Measurements from ENCODE around the gene ANO4. TPM values are rescaled to one million over a fixed set of nuclear protein-coding genes. Genes with fewer than 3 reads are reported as not detected.

Gene ANO4
- total and polyA plus RNA-seq, 8 donors: 0.37 TPM; not detected in 7

- no peak overlapping the region for H3K4me3 ChIP-seq
- DNase-seq: no peak
- 71 to 92% (median 86%) methylated on average over 1 of the region's 1 CpG for WGBS, 5 donors
- H3K9me3 ChIP-seq: no peaks in the 10 kb centered on the region
- no peaks in the 10 kb centered on the region for H3K4me1 ChIP-seq
- no peaks in the 10 kb centered on the region for H3K36me3 ChIP-seq
- no peaks in the 10 kb centered on the region for H3K27me3 ChIP-seq
- intact Hi-C loops (cut with DNase I; ENCODE audit: low total_unique reads): no loop called here
- H3K27ac ChIP-seq: no peak overlapping the region
- TF ChIP-seq EP300 (IDR thresholded peaks at IDR 0.05) (no peak), POLR2AphosphoS5 (IDR thresholded peaks at IDR 0.05) (no peak), CTCF (IDR thresholded peaks at IDR 0.05) (no peak), POLR2A (IDR thresholded peaks at IDR 0.05) (no peak)
Observed at GRCh38 chr12:100901266-100901665, 106.7 kb downstream of the ANO4 start.

- no peaks in the 10 kb centered on the region for H3K9me3 ChIP-seq
- no peak overlapping the region for H3K27ac ChIP-seq
- no peaks in the 10 kb centered on the region for H3K27me3 ChIP-seq
- WGBS, 5 donors: 41 to 60% (median 56%) methylated on average over 3 of the region's 3 CpGs
- H3K36me3 ChIP-seq: no peaks in the 10 kb centered on the region
- TF ChIP-seq POLR2A (IDR thresholded peaks at IDR 0.05) (no peak), EP300 (IDR thresholded peaks at IDR 0.05) (no peak), POLR2AphosphoS5 (IDR thresholded peaks at IDR 0.05) (no peak), CTCF (IDR thresholded peaks at IDR 0.05) (no peak)
- H3K4me1 ChIP-seq: no peaks in the 10 kb centered on the region
- no peak overlapping the region for H3K4me3 ChIP-seq
- intact Hi-C loops (cut with DNase I; ENCODE audit: low total_unique reads): no loop called here
- no peak for DNase-seq
Observed at GRCh38 chr12:100904270-100904669, 109.7 kb downstream of the ANO4 start.

GRCh38 chr12:100908501-100908900 lies 113.9 kb downstream of the ANO4 start:
- H3K27me3 ChIP-seq: no peaks in the 10 kb centered on the region
- no peak for DNase-seq
- peak overlapping the region in 2 of 5 donors; percentile 30 to 36 for H3K27ac ChIP-seq
- no peaks in the 10 kb centered on the region for H3K9me3 ChIP-seq
- H3K4me1 ChIP-seq: no peaks in the 10 kb centered on the region
- intact Hi-C loops (cut with DNase I; ENCODE audit: low total_unique reads): no loop called here
- H3K36me3 ChIP-seq: no peaks in the 10 kb centered on the region
- TF ChIP-seq CTCF (IDR thresholded peaks at IDR 0.05) (no peak), EP300 (IDR thresholded peaks at IDR 0.05) (no peak), POLR2A (IDR thresholded peaks at IDR 0.05) (no peak), POLR2AphosphoS5 (IDR thresholded peaks at IDR 0.05) (no peak)
- H3K4me3 ChIP-seq: no peak overlapping the region
- 52 to 85% (median 71%) methylated on average over 2 of the region's 2 CpGs for WGBS, 5 donors

GRCh38 chr12:100913872-100914592 lies 119.5 kb downstream of the ANO4 start:
- intact Hi-C loops (cut with DNase I; ENCODE audit: low total_unique reads): no loop called here
- 50 to 74% (median 66%) methylated on average over 4 of the region's 4 CpGs for WGBS, 5 donors
- no peak for TF ChIP-seq POLR2AphosphoS5 (IDR thresholded peaks at IDR 0.05)

GRCh38 chr12:100919116-100919515 lies 124.5 kb downstream of the ANO4 start:
- TF ChIP-seq EP300 (IDR thresholded peaks at IDR 0.05) (no peak), POLR2AphosphoS5 (IDR thresholded peaks at IDR 0.05) (no peak), CTCF (IDR thresholded peaks at IDR 0.05) (no peak), POLR2A (IDR thresholded peaks at IDR 0.05) (no peak)
- WGBS, 5 donors: 53 to 60% (median 56%) methylated on average over 2 of the region's 2 CpGs

More at GRCh38 chr12:100913872-100914592, 119.5 kb downstream of the ANO4 start:
- Histone ChIP-seq H3K4me1 (no peaks in the 10 kb centered on the region), H3K9me3 (no peaks in the 10 kb centered on the region), H3K27ac (no peak overlapping the region), H3K36me3 (no peaks in the 10 kb centered on the region), H3K4me3 (no peak overlapping the region), H3K27me3 (no peaks in the 10 kb centered on the region)
- peak in 1 of 2 donors; percentile 10 for DNase-seq

More at GRCh38 chr12:100919116-100919515, 124.5 kb downstream of the ANO4 start:
- no peaks in the 10 kb centered on the region for H3K36me3 ChIP-seq
- H3K27ac ChIP-seq: no peak overlapping the region
- H3K4me3 ChIP-seq: no peak overlapping the region
- no peaks in the 10 kb centered on the region for H3K27me3 ChIP-seq
- no peaks in the 10 kb centered on the region for H3K9me3 ChIP-seq
- intact Hi-C loops (cut with DNase I; ENCODE audit: low total_unique reads): no loop called here
- DNase-seq: no peak
- H3K4me1 ChIP-seq: no peaks in the 10 kb centered on the region

Data from stomach (tissue), 9 donors.